ENCODE measurements around the gene FAM240A. TPM values are rescaled to one million over a fixed set of nuclear protein-coding genes. Genes with fewer than 3 reads are reported as not detected.

FAM240A gene
- total RNA-seq, 1 donor from 2014 or later: not detected

DNA sequence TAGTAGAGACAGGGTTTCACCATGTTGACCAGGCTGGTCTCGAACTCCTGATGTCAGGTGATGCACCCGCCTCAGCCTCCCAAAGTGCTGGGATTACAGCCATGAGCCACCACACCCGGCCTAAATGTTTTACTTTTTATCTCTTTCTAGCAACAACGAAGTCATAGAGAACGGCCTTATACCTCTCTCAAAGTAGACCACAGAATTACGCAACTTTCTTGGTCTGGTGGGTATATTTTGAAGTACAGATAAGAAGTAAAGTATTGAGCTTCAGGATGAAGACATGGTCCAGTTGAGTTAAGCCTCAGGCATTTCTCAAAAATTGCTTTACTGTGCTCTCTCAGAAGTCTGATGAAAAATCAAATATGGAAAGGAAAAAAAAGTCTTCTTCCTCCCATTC lies 30.6 kb downstream of the FAM240A start:
- TF ChIP-seq CTCF (conservative IDR thresholded peaks at IDR 0.05): no peak
- peaks cover 2% of the 10 kb centered on the region for H3K27me3 Mint-ChIP-seq
- peaks cover 6% of the 10 kb centered on the region for H3K9me3 Mint-ChIP-seq
- H3K4me3 Mint-ChIP-seq: no peak overlapping the region
- DNase-seq (ENCODE audit: extremely low spot score, unreplicated experiment): no peak
- H3K4me1 Mint-ChIP-seq (ENCODE audit: unreplicated experiment): no peaks in the 10 kb centered on the region
- no peaks in the 10 kb centered on the region for H3K36me3 Mint-ChIP-seq
- no peak overlapping the region for H3K27ac Mint-ChIP-seq

GRCh38 chr3:46643701-46644100 lies 31.4 kb downstream of the FAM240A start:
- H3K27me3 Mint-ChIP-seq: peaks cover 2% of the 10 kb centered on the region
- no peak for TF ChIP-seq CTCF (conservative IDR thresholded peaks at IDR 0.05)
- no peak overlapping the region for H3K4me3 Mint-ChIP-seq
- peaks cover 6% of the 10 kb centered on the region for H3K9me3 Mint-ChIP-seq
- no peak for DNase-seq (ENCODE audit: extremely low spot score, unreplicated experiment)
- H3K36me3 Mint-ChIP-seq: no peaks in the 10 kb centered on the region
- no peaks in the 10 kb centered on the region for H3K4me1 Mint-ChIP-seq (ENCODE audit: unreplicated experiment)
- peak overlapping the region; percentile 30 for H3K27ac Mint-ChIP-seq

GRCh38 chr3:46646700-46647099 lies 34.4 kb downstream of the FAM240A start:
- Mint-ChIP-seq H3K4me1 (ENCODE audit: unreplicated experiment) (no peaks in the 10 kb centered on the region), H3K27me3 (peaks cover 2% of the 10 kb centered on the region), H3K27ac (no peak overlapping the region), H3K4me3 (no peak overlapping the region), H3K9me3 (peaks cover 6% of the 10 kb centered on the region), H3K36me3 (no peaks in the 10 kb centered on the region)
- no peak for TF ChIP-seq CTCF (conservative IDR thresholded peaks at IDR 0.05)
- no peak for DNase-seq (ENCODE audit: extremely low spot score, unreplicated experiment)

DNA sequence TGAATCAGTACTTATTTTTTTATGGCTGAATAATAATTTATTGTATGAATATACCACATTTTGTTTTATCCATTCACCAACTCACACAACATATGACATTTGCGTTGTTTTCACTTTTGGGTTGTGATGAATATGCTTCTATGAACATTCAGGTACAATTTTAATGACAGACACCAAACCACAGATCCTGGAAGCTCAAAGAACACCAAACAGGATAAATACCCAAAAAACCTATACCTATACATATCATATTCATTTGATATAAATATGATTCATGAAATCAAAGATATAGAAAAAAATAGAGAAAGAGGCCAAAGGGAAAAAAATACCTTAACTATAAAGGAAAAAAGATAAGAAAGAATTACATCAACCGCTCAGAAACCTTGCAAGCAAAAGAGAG lies 35.8 kb downstream of the FAM240A start:
- TF ChIP-seq CTCF (conservative IDR thresholded peaks at IDR 0.05): no peak
- Mint-ChIP-seq H3K27ac (no peak overlapping the region), H3K36me3 (no peaks in the 10 kb centered on the region), H3K27me3 (peaks cover 2% of the 10 kb centered on the region), H3K4me1 (ENCODE audit: unreplicated experiment) (no peaks in the 10 kb centered on the region), H3K9me3 (peaks cover 12% of the 10 kb centered on the region), H3K4me3 (no peak overlapping the region)
- no peak for DNase-seq (ENCODE audit: extremely low spot score, unreplicated experiment)

GRCh38 chr3:46649436-46649835 lies 37.1 kb downstream of the FAM240A start:
- Mint-ChIP-seq H3K36me3 (no peaks in the 10 kb centered on the region), H3K27me3 (no peaks in the 10 kb centered on the region), H3K4me3 (no peak overlapping the region), H3K9me3 (peaks cover 6% of the 10 kb centered on the region), H3K4me1 (ENCODE audit: unreplicated experiment) (no peaks in the 10 kb centered on the region), H3K27ac (no peak overlapping the region)
- no peak for DNase-seq (ENCODE audit: extremely low spot score, unreplicated experiment)
- TF ChIP-seq CTCF (conservative IDR thresholded peaks at IDR 0.05): no peak

GRCh38 chr3:46651084-46651483 lies 38.8 kb downstream of the FAM240A start:
- no peak for TF ChIP-seq CTCF (conservative IDR thresholded peaks at IDR 0.05)
- Mint-ChIP-seq H3K9me3 (peaks cover 6% of the 10 kb centered on the region), H3K4me1 (ENCODE audit: unreplicated experiment) (peaks cover 3% of the 10 kb centered on the region), H3K4me3 (no peak overlapping the region), H3K27ac (no peak overlapping the region), H3K36me3 (no peaks in the 10 kb centered on the region), H3K27me3 (no peaks in the 10 kb centered on the region)
- no peak for DNase-seq (ENCODE audit: extremely low spot score, unreplicated experiment)

Measured in type B pancreatic cell (in vitro differentiated cells).